ENCODE measurements around the gene RHBG.

RHBG gene

DNA sequence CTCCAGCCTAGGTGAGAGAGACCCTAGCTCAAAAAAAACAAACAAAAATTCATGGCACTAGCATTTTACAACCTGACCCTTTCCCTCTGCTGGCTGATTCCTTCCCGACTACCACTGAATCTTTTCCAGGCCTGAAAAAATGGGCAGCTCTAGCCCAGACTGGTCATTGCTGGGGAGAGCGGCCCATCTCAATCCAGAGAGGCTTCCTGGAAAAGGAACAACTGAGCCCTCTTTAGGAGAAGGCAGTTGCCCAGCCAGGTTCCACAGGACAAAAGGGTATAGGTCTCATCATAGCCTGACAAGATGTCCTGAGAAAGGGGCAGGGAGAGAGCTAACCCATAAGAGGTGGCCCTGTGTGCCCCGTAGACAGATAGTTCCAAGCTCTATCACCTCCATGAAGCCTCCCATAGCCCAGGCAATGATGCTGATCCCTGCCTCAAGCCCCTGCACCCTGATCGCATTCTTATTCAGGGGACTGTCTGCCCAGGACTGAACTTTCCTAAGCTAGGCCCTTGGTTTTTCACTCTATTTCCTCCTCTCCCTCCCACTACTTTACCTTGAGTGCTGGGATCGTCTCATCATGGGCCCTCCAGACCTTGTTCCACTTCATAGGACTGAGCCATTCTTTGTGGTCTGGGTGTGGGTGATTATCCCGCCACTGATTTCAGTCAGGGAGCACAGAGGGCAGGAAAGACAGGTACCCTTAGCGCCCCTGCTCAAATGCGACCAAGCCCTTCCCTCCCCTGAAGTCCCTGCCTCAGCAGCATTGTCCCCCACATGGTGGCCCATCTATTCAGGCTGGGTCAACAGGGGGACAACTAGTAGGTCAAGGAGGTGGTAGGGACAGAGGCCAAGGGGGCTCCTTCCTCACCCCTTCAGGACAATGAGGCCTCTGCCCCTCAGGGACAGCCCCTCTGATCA, 18.2 kb downstream of the RHBG start:
- DNase-seq, result no peak

DNA sequence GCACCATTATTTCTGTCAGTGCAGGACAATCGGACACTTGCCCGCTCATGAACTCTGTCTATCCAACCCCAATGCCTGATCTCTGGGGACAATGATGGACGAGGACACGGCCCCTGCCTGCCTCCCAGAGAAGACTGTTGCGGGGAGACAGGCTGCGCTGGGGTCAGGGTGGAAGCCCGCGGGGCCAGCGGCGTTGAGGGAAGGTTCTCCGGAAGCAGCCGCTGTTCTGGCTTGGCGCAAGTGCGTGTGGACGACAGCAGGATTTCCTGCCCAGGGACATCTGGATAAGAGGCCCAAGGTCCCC, 18.8 kb downstream of the RHBG start:
- DNase-seq, result no peak

DNA sequence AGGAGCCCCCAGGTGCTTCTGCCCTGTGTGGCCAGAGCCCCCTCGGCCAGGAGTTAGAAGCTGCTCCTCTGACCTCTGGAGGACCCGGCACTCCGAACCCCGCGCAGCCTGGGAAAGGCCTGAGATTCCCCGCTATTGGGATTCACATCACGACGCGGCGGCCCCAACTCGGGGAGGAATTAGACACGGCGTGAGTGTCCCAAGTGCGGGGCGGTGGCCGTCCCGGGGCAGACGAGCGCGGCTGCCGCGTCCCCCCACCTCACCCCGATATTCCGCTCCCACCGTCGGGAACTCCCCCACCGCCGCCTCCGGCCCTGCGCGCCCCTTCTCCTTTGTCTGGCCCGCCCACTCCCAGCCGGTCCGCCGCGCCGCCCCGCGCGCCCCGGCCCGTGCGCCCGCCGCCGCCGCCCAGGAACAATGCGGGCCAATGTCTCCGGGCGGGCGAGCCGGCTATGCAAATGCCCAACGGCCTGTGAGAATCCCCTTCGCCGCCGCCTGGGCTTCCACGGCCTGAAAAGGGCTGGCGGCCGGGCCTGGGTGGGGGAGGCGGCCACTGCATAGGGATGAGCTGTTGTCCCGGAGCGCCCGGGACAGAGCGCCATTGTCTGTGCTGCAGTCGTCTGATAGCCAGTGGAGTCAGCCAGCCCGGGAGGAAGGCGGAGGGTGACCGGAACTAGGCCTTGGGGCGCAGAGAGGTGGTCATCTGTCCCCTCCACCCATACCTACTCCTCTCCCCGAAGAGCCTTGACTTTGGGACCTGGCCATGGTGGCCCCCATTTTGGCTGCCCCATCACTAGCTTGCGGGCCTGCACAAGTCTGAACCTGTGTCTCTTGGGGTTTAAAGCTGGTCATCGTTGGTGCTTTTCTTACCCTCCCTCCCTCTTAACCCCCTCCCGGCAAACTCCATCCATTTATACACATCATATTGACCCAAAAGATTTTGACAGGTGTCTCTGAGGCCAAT, 19.4 kb downstream of the RHBG start:
- DNase-seq, result no peak

- DNase-seq, result no peak
Observed at GRCh38 chr1:156389311-156389710, 20.3 kb downstream of the RHBG start.

GRCh38 chr1:156390469-156391365, 21.7 kb downstream of the RHBG start:
- no peak for DNase-seq

DNA sequence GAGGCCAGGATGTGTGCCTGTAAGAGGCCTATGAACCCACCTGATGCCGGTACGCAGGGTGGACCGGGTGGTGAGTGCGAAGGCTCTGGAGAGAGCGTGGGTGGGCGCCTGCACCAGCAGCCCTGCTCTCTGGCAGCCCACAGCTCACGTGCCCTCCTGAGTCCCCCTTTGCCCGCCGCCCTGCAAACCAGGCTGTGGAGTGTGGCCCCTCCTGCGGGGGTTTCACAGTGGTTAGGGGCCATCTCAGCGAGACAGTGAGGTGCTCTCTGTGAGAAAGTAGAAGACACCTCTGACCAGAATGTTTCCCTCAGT, 22.3 kb downstream of the RHBG start:
- no peak for DNase-seq

DNA sequence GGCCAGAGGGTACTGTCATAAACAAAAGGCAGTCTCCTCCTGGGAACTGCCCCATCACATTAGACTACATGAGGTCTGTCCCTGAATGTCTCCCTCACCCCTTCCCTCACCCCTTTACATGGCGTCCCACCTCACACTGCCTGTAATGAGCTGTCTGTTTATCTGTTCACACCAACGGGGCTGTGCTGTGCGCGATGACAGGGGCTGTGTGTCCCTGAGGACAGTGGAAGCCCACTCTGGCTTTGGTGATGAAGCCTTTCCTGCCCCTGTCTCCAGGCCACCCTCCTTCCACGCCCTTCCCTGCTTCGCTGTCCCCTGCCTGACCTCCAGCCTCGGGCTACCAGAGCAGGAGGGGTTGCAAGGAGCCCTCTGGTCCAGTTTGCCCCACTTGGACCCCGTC, 22.7 kb downstream of the RHBG start:
- no peak for DNase-seq

- DNase-seq, result no peak
Observed at GRCh38 chr1:156392452-156392853, 23.4 kb downstream of the RHBG start.

DNA sequence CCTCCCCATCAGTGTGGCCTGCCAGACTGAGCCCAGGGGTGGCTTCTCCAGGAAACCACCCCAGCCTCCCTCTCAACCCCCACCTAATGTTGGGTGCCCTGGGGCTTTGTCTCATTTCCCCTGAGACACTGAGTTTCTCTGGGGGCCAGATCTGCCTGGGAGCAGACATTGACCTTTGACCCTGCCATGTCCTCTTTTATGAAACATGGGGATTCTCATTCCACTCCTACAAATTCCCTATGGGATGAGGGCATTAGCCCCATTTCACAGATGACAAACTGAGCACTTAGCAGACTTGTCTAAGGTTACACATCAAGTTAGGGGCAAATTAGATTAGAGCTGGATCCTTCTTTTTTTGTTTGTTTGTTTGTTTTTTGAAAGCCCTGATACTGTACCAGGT, 24.1 kb downstream of the RHBG start:
- no peak for DNase-seq

DNA sequence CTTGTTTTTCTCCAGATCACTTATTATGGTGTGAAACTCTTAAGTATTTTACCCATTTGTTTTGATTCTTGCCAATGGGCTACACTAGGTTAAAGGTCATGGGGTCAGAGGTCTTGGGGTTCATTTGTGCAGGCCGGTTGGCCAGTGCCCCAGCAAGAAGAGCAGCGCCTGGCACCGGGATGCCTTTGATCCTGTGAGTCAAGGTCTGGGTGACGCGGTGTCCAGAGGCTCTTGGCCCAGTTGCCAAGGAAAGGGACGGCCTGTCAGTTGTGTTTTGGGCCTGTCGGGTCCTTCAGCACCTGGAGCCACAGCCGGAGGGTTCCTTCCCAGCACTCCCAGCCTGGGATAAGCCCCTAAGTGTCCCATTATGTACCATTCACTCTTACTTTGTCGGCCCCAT, 25.1 kb downstream of the RHBG start:
- no peak for DNase-seq

DNA sequence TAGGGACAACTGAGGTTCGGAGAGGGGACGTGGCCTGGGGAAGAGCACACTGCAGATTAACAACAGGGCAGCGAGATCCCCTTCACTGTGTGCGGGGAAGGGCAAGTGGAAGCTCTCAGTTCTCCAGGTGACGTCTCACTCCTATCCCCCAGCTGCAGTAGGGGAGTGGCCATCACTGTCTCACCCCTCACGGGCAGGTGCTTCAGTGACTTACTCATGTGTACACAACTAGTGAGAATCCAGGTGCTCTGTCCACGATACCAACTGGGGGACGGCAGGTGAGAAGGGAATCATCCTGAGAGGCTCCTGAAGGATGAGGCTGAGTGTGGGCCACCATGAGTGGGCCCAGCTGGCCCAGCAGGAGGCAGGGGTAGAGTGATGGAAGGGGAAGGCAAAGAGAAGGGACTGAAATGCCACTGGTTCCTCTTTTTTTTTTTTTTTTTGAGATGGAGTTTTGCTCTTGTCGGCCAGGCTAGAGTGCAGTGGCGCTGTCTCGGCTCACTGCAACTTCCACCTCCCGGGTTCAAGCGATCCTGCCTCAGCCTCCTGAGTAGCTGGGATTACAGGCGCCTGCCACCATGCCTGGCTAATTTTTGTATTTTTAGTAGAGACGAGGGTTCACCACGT, 25.9 kb downstream of the RHBG start:
- no peak for DNase-seq

DNA sequence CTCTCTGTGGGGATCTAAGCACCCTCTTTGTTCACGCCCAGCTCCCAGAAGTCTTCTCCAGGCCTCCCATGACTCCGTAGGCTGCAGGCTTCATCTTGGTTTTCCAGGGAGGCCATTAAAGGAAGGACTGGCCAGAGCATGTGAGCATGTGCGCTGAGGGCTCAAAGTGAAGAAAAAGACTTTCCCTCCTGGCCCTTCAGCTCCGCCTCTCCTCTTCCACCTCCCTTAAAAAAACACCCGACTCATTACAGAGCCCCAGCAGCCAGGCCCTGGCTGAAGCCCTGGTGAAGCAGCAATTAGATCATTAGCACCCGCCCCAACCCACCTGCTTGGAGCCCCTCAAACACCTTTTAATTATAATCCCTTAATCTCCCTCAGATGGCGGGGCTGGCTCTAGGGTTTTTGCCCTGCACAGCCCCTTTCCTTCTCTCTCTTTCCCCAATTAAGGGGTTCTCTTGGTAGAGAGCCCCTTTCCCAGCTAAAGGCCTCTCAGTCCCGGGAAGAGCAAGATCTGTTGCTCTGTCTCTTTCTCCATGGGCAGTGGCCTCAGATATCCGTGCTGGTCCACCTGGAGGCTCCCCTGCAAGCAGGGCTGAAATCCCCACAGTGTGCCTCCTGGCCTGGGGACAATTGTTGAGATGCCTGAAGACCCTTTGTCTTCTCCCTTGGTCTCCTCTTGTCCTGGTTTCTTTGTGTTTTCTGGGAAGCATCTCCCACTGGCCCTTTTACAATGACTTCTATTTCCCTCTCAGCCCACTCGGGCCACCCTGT, 30.5 kb downstream of the RHBG start:
- DNase-seq, result no peak

- DNase-seq, result no peak
Observed at GRCh38 chr1:156400191-156400935, 31.4 kb downstream of the RHBG start.

DNA sequence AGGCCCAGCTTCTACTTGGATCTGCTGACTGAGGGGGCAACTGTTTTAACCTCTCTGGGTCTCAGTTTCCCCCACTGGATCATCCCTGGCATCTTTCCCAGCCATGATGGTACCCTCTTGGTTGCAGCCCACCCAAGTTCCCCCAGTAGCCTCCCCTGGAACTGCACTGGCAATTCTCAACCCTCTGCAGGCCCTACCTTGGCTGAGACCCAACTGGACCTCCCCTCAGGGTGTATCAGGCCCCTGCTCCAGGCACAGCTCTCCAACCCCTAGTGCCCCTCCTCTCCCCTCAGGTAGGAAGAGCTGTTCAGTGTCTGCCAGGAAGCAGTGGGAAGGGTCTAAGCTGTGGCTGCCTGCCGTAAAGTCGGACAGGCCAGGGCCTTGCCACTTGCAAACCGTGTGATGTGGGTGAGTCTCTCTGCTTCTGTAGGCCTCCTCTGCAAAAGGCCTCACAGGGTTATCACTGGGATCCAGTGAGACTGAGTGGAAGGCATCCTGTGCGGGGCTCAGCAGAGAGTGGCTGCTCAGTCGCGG, 32.1 kb downstream of the RHBG start:
- DNase-seq, result no peak

DNA sequence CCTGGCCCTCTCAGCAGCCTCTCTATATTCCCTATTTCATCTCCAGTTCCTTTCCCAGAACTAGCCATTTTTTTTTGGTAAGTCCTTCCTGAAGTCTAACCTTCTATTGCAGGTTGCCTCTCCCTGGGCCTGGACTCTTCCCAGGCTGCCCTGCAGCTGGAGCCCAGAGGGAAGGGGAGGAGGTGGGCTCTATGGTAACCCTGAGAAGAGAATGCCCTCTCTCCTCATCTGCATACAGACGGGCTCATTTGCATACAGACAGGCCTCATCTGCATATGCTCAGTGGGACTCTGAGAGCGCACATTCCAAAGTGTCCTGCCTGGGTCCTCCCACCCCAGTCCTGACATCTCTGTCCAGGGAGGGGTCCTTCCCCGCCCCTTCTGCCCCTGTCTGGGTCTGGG, 32.7 kb downstream of the RHBG start:
- no peak for DNase-seq

- DNase-seq, result no peak
Observed at GRCh38 chr1:156402331-156403020, 33.5 kb downstream of the RHBG start.

- no peak for DNase-seq
Observed at GRCh38 chr1:156405670-156406069, 36.7 kb downstream of the RHBG start.

GRCh38 chr1:156406251-156406650, 37.2 kb downstream of the RHBG start:
- no peak for DNase-seq

GRCh38 chr1:156407344-156407743, 38.3 kb downstream of the RHBG start:
- DNase-seq, result no peak

DNA sequence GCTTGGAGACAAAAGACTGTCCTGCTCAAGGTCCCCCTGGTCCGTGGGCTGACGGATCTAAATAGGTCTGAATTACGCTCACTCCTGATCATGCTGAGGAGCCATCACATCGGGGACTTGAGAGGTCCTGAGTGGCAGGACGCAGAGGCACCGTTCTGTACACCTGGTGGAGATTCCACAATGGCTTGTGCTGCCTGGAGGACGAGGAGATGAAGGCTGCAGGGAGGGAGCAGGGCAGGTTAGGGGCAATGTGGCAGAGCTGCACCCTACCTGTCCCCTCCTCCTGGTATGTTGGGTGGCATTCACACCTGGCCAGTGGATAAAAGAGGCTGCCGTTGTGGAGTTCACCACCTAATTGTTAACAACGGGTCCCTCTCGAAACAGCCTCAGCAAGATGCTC, 38.7 kb downstream of the RHBG start:
- no peak for DNase-seq
